GM12878 (cell line): Measurements from ENCODE around the gene MAP2K7. TPM values are rescaled to one million over a fixed set of nuclear protein-coding genes. Genes with fewer than 3 reads are reported as not detected.

Experiments used
- ATAC-seq: fragments of 200-7000 bp; cut with Tn5 transposase; 3 replicates; pipeline ENCODE4 v1.9.1; 2020; ENCODE audit warnings: mild to moderate bottlenecking, moderate library complexity
- BruUV-seq: library from RNA; stranded (reverse); fragments of 400-500 nt; replicated peaks from 2 replicates; lab custom pipeline; 2021; lab: Mats Ljungman, UMichigan
- CTCF ChIA-PET: fragments of 300-600 bp; sonication (Branson Sonifier 250); formaldehyde crosslinking; extraction: SDS; loops from one replicate; lab custom pipeline; 2021; ENCODE audit warnings: inconsistent platforms; lab: Yijun Ruan, JAX
- POLR2A ChIA-PET: fragments of 350-600 bp; formaldehyde crosslinking; extraction: SDS; loops from one replicate; lab custom pipeline; 2021; ENCODE audit warnings: inconsistent platforms; lab: Charles Lee
- RAD21 ChIA-PET: fragments of 300-600 bp; sonication (Branson Sonifier 250); formaldehyde crosslinking; loops from one replicate; lab custom pipeline; 2023; ENCODE audit warnings: antibody characterized with exemption; ENCODE audit not compliant: unreplicated experiment; lab: Charles Lee
- SMC1A ChIA-PET: fragments of 300-600 bp; sonication (Branson Sonifier 250); formaldehyde crosslinking; loops from one replicate; lab custom pipeline; 2023; ENCODE audit not compliant: unreplicated experiment, uncharacterized antibody; lab: Charles Lee
- DNase-seq: peaks from one replicate; pipeline ENCODE4 v3.0.0-alpha.2; 2011; ENCODE audit warnings: low read depth, low spot score
- FAIRE-seq: peaks from 3 replicates; lab custom pipeline; 2011; peaks lifted over from hg19 to GRCh38; lab: Jason Lieb, UNC
- H2AFZ ChIP-seq: 2 replicates; pipeline ENCODE4 v1.6.0; 2011; ENCODE audit warnings: low read depth, low read length, control low read depth; ENCODE audit not compliant: control insufficient read depth
- H3K27ac ChIP-seq: 2 replicates; pipeline ENCODE4 v1.5.1; 2011; ENCODE audit warnings: control low read depth; ENCODE audit not compliant: control insufficient read depth, insufficient read depth
- H3K27me3 ChIP-seq, 2 experiments: replicated peaks in 1 of 2; 2 replicates each; pipeline versions ENCODE4 v1.6.0 to v1.6.1; 2011; ENCODE audit warnings: low read length in 1 of 2; ENCODE audit not compliant: control insufficient read depth in 2 of 2, insufficient read depth in 2 of 2
- H3K36me3 ChIP-seq, 2 experiments: 2 replicates each; pipeline ENCODE4 v1.5.1; 2011; ENCODE audit warnings: low read length in 1 of 2; ENCODE audit not compliant: control insufficient read depth in 2 of 2, insufficient read depth in 2 of 2
- H3K4me1 ChIP-seq: 2 replicates; pipeline ENCODE4 v1.6.1; 2011; ENCODE audit warnings: mild to moderate bottlenecking, low read length, moderate library complexity, mixed read lengths; ENCODE audit not compliant: control insufficient read depth, insufficient read depth
- H3K4me2 ChIP-seq: 2 replicates; pipeline ENCODE4 v1.6.0; 2011; ENCODE audit warnings: control low read depth; ENCODE audit not compliant: control insufficient read depth, insufficient read depth
- H3K4me3 ChIP-seq: fragments of 200-600 bp; sonication (generic); 2 replicates; pipeline ENCODE4 v1.5.1; 2016
- H3K79me2 ChIP-seq: 2 replicates; pipeline ENCODE4 v1.6.0; 2011; ENCODE audit warnings: low read length; ENCODE audit not compliant: control insufficient read depth, insufficient read depth
- H3K9ac ChIP-seq: 2 replicates; pipeline ENCODE4 v1.8.0; 2011; ENCODE audit warnings: low read length, control low read depth, mixed read lengths; ENCODE audit not compliant: control insufficient read depth, insufficient read depth
- H3K9me3 ChIP-seq: replicated peaks from 3 replicates; pipeline ENCODE4 v1.5.1; 2011; ENCODE audit warnings: mild to moderate bottlenecking, low read length; ENCODE audit not compliant: control insufficient read depth, insufficient read depth
- H4K20me1 ChIP-seq: 2 replicates; pipeline ENCODE4 v1.6.0; 2011; ENCODE audit not compliant: control insufficient read depth, insufficient read depth
- BCL11A ChIP-seq: IDR thresholded peaks from 2 replicates; pipeline ENCODE4 v1.6.1; 2011; ENCODE audit warnings: low read depth, low read length
- CEBPB ChIP-seq, 2 experiments: fragments of 150-350 bp in 1 of 2; IDR thresholded peaks; 2 replicates each; pipeline ENCODE4 v1.6.1; 2012 to 2014; ENCODE audit warnings: low read depth in 2 of 2, low read length in 2 of 2, borderline replicate concordance in 1 of 2, inconsistent platforms in 1 of 2
- CHD1 ChIP-seq: IDR thresholded peaks from 2 replicates; pipeline ENCODE4 v1.6.1; 2012; ENCODE audit warnings: low read depth, low read length, improper control_type of control experiment
- E4F1 ChIP-seq: fragments of 450-650 bp; IDR thresholded peaks from 2 replicates; pipeline ENCODE4 v1.6.1; 2018; ENCODE audit warnings: borderline replicate concordance, mild to moderate bottlenecking; ENCODE audit not compliant: partially characterized antibody
- EED ChIP-seq: sonication (generic); IDR thresholded peaks from 2 replicates; pipeline ENCODE4 v1.6.1; 2016; ENCODE audit warnings: antibody characterized with exemption, low read depth
- ETV6 ChIP-seq, 2 experiments: fragments of 450-650 bp in 1 of 2; IDR thresholded peaks in 1 of 2; conservative IDR thresholded peaks in 1 of 2; 2 replicates each; pipeline ENCODE4 v1.6.1; 2014; ENCODE audit warnings: antibody characterized with exemption in 1 of 2, borderline replicate concordance in 1 of 2, low read depth in 1 of 2, mild to moderate bottlenecking in 1 of 2, moderate library complexity in 1 of 2
- FOXK2 ChIP-seq: fragments of 450-650 bp; IDR thresholded peaks from 2 replicates; pipeline ENCODE4 v1.6.1; 2017; ENCODE audit warnings: mild to moderate bottlenecking, moderate library complexity
- HCFC1 ChIP-seq: fragments of 150-350 bp; IDR thresholded peaks from 2 replicates; pipeline ENCODE4 v1.6.1; 2014; ENCODE audit warnings: low read length
- IRF3 ChIP-seq: fragments of 450-650 bp; IDR thresholded peaks from 2 replicates; pipeline ENCODE4 v1.6.1; 2014; ENCODE audit warnings: mild to moderate bottlenecking
- SP1 ChIP-seq: IDR thresholded peaks from one replicate; pipeline ENCODE4 v1.6.1; 2011; ENCODE audit warnings: low read depth, low read length
- STAT1 ChIP-seq: fragments of 450-650 bp; conservative IDR thresholded peaks from 2 replicates; pipeline ENCODE4 v1.6.1; 2014; ENCODE audit warnings: antibody characterized with exemption, mild to moderate bottlenecking
- USF2 ChIP-seq: IDR thresholded peaks from 2 replicates; pipeline ENCODE4 v1.6.1; 2011; ENCODE audit warnings: low read depth, low read length, improper control_type of control experiment, borderline replicate concordance
- ZNF24 ChIP-seq: fragments of 450-650 bp; IDR thresholded peaks from 2 replicates; pipeline ENCODE4 v1.6.1; 2017; ENCODE audit warnings: antibody characterized with exemption, mild to moderate bottlenecking
- WGBS: methylation state at CpG from one replicate; pipeline ENCODE4 v1.1.6; 2016; ENCODE audit warnings: low lambda C conversion rate; ENCODE audit not compliant: insufficient replicate concordance, insufficient coverage; ENCODE audit errors: missing lambda C conversion rate; 5-methylcytosine and 5-hydroxymethylcytosine counted together
- in situ Hi-C: fragments of 300-500 bp; cut with MboI; formaldehyde crosslinking; loops from 9 replicates; pipeline ENCODE4 v1.14.3; 2018; ENCODE audit warnings: mixed read lengths
- intact Hi-C: fragments of 100-400 bp; cut with micrococcal nuclease; formaldehyde crosslinking; loops from one replicate; pipeline ENCODE4 v1.14.2; 2022; ENCODE audit not compliant: unreplicated experiment
- polyA plus RNA-seq, 11 experiments: library from polyadenylated mRNA; depleted of rRNA in 4 of 11; unstranded in 6 of 11; stranded (reverse) in 5 of 11; fragments of >200 nt; fragmentation: Nextera tagmentation in 4 of 11; fragmentation: Illumina TruSeq in 1 of 11; extraction: Ambion mirVana in 4 of 11; extraction: Trizol in 1 of 11; gene quantifications; 1 replicate in 1 of 11; 2 replicates in 10 of 11; pipeline versions ENCODE4 v1.2.1 to v1.2.3, GENCODE V29; 2011 to 2016; ENCODE audit warnings: inconsistent platforms in 2 of 11, missing spikeins in 2 of 11, low read depth in 1 of 11
- total RNA-seq, 4 experiments: library from RNA; depleted of rRNA in 3 of 4; stranded (reverse); fragments of >200 nt in 3 of 4; fragmentation: Illumina TruSeq in 1 of 4; extraction: Trizol in 1 of 4; gene quantifications; 2 replicates each; pipeline versions ENCODE4 v1.2.1 to v1.2.3, GENCODE V29; 2013 to 2021
- TF ChIP-seq, protein P1 (sequence below): fragments of 450-650 bp; IDR thresholded peaks from 2 replicates; pipeline ENCODE4 v1.6.1; 2016; ENCODE audit warnings: mild to moderate bottlenecking
- TF ChIP-seq, protein P2 (sequence below): fragments of 450-650 bp; IDR thresholded peaks from 2 replicates; pipeline ENCODE4 v1.6.1; 2017; ENCODE audit warnings: mild to moderate bottlenecking, low read depth, inconsistent platforms; ENCODE audit not compliant: poor library complexity, severe bottlenecking

MAP2K7 gene
- total and polyA plus RNA-seq, 10 of the 15 experiments (the other 5 are each of a cell fraction or from before 2014, with no cell fraction given): 0.34 to 32.2 (median 6.7) TPM

GRCh38 chr19:7934766-7935165 lies 31.1 kb downstream of the MAP2K7 start (continued):
- TF ChIP-seq, protein P1, sequence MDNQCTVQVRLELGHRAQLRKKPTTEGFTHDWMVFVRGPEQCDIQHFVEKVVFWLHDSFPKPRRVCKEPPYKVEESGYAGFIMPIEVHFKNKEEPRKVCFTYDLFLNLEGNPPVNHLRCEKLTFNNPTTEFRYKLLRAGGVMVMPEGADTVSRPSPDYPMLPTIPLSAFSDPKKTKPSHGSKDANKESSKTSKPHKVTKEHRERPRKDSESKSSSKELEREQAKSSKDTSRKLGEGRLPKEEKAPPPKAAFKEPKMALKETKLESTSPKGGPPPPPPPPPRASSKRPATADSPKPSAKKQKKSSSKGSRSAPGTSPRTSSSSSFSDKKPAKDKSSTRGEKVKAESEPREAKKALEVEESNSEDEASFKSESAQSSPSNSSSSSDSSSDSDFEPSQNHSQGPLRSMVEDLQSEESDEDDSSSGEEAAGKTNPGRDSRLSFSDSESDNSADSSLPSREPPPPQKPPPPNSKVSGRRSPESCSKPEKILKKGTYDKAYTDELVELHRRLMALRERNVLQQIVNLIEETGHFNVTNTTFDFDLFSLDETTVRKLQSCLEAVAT: no peak
- TF ChIP-seq USF2: no peak
- TF ChIP-seq, protein P2, sequence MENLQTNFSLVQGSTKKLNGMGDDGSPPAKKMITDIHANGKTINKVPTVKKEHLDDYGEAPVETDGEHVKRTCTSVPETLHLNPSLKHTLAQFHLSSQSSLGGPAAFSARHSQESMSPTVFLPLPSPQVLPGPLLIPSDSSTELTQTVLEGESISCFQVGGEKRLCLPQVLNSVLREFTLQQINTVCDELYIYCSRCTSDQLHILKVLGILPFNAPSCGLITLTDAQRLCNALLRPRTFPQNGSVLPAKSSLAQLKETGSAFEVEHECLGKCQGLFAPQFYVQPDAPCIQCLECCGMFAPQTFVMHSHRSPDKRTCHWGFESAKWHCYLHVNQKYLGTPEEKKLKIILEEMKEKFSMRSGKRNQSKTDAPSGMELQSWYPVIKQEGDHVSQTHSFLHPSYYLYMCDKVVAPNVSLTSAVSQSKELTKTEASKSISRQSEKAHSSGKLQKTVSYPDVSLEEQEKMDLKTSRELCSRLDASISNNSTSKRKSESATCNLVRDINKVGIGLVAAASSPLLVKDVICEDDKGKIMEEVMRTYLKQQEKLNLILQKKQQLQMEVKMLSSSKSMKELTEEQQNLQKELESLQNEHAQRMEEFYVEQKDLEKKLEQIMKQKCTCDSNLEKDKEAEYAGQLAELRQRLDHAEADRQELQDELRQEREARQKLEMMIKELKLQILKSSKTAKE: no peak
- TF ChIP-seq HCFC1: no peak

GRCh38 chr19:7940841-7941240 lies 37.2 kb downstream of the MAP2K7 start:
- ChIA-PET RAD21 (no interaction called here), POLR2A (no interaction called here), SMC1A (interaction anchor here (0.6 kb wide), 1 partner anchor 137 kb away, joined by 4 read pairs; no protein-coding TSS in a partner anchor), CTCF (interaction anchor here (0.6 to 1.1 kb wide), 3 partner anchors 12 to 31 kb away, joined by 3 to 7 read pairs (median 4); no protein-coding TSS in a partner anchor)
- Histone ChIP-seq H3K4me3 (no peak overlapping the region), H3K9ac (no peak overlapping the region), H3K36me3 (peaks cover 7 to 12% of the 10 kb centered on the region in 2 experiments; a peak in 3 of 4 replicates), H3K4me1 (peaks cover 7% of the 10 kb centered on the region), H3K9me3 (no peaks in the 10 kb centered on the region), H4K20me1 (no peaks in the 10 kb centered on the region), H3K27me3 (no peaks in the 10 kb centered on the region), H3K27ac (no peak overlapping the region), H3K79me2 (peaks cover 23% of the 10 kb centered on the region), H3K4me2 (no peak overlapping the region), H2AFZ (no peak overlapping the region)
- in situ Hi-C loops: loop anchor here (10.0 kb wide), 1 partner anchor 314 kb away; no protein-coding TSS in a partner anchor
- BruUV-seq: no TSS peak
- ATAC-seq: no peak
- WGBS: 97% methylated on average over 13 of the region's 13 CpGs
- no peak for DNase-seq
- no peak for FAIRE-seq
- intact Hi-C loops: loop anchor here (10.0 kb wide), 1 partner anchor 214 kb away; no protein-coding TSS in a partner anchor
- no peak for TF ChIP-seq FOXK2
- no peak for TF ChIP-seq E4F1
- no peak for TF ChIP-seq SP1
- TF ChIP-seq BCL11A: no peak
- no peak for TF ChIP-seq STAT1
- no peak for TF ChIP-seq CHD1
- TF ChIP-seq ZNF24: no peak
- TF ChIP-seq EED: no peak
- no peak for TF ChIP-seq CEBPB (IDR thresholded peaks at IDR 0.05; ENCODE audit: borderline replicate concordance in 1 of 2, low read depth in 2 of 2, low read length in 2 of 2)
- no peak for TF ChIP-seq IRF3
- no peak for TF ChIP-seq ETV6 (conservative IDR thresholded peaks at IDR 0.05 in 1 of 2, IDR thresholded peaks at IDR 0.05 in 1 of 2; ENCODE audit: borderline replicate concordance in 1 of 2, low read depth in 1 of 2)
